BJ (cell line): ENCODE data around the gene U2AF1L4. TPM values are rescaled to one million over a fixed set of nuclear protein-coding genes. Genes with fewer than 3 reads are reported as not detected.

Experiments
- CTCF ChIA-PET: fragments of 350-600 bp; formaldehyde crosslinking; extraction: SDS; loops from one replicate; lab custom pipeline; 2021; ENCODE audit warnings: antibody characterized with exemption, inconsistent platforms; lab: Yijun Ruan, JAX
- POLR2A ChIA-PET: fragments of 300-600 bp; sonication (Branson Sonifier 250); formaldehyde crosslinking; extraction: SDS; loops from one replicate; lab custom pipeline; 2021; ENCODE audit warnings: antibody characterized with exemption; lab: Charles Lee
- DNase-seq: peaks from one replicate; pipeline ENCODE4 v3.0.0-alpha.2; 2011; ENCODE audit warnings: low read depth
- H3K27me3 ChIP-seq: 2 replicates; pipeline ENCODE4 v1.6.0; 2011; ENCODE audit warnings: low read length; ENCODE audit not compliant: control insufficient read depth, insufficient read depth
- H3K36me3 ChIP-seq: 2 replicates; pipeline ENCODE4 v1.5.1; 2011; ENCODE audit warnings: low read length; ENCODE audit not compliant: control insufficient read depth, insufficient read depth
- H3K4me3 ChIP-seq: 2 replicates; pipeline ENCODE4 v1.5.1; 2011; ENCODE audit warnings: low read depth, mild to moderate bottlenecking, control low read depth, low read length
- polyA plus RNA-seq: library from polyadenylated mRNA; depleted of rRNA; stranded (reverse); fragments of >200 nt; gene quantifications from 2 replicates; pipeline ENCODE4 v1.2.3, GENCODE V29; 2011
- TF ChIP-seq, protein P1 (sequence below): IDR thresholded peaks from 2 replicates; pipeline ENCODE4 v1.5.1; 2011; ENCODE audit warnings: low read depth, mild to moderate bottlenecking, control low read depth, inconsistent platforms, low read length, moderate library complexity; ENCODE audit not compliant: insufficient read depth

U2AF1L4 gene
- polyA plus RNA-seq, 1 experiment: 20.3 TPM

DNA sequence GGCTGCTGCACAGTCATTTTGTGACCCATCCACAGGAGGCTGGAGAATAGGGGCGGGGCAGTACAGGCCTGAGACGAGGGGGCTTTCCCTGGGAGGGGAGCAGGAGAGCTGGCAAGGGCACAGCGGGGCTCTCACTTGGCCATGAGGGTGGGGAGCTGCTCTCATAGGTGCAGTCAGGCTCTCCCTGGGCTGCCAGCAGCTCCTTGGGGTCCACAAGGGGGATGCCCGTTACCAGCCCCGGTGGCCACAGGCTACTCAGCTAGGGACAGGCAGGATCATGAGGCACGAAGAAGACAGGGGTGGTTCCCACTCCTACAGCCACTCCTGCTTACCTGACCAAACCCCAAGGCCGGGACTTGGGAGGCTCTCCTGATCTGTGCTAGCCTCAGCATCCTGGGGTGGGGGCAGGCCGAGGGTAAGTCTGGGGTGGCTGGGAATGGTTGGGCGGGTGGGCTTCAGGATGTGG, 46.6 kb upstream of the U2AF1L4 start:
- Histone ChIP-seq H3K27me3 (peaks cover 3% of the 10 kb centered on the region; the same call in 1 of the 2 replicates), H3K36me3 (no peaks in the 10 kb centered on the region; the same call in 1 of the 2 replicates), H3K4me3 (no peak overlapping the region)
- ChIA-PET CTCF (no interaction called here), POLR2A (no interaction called here)
- TF ChIP-seq, protein P1, sequence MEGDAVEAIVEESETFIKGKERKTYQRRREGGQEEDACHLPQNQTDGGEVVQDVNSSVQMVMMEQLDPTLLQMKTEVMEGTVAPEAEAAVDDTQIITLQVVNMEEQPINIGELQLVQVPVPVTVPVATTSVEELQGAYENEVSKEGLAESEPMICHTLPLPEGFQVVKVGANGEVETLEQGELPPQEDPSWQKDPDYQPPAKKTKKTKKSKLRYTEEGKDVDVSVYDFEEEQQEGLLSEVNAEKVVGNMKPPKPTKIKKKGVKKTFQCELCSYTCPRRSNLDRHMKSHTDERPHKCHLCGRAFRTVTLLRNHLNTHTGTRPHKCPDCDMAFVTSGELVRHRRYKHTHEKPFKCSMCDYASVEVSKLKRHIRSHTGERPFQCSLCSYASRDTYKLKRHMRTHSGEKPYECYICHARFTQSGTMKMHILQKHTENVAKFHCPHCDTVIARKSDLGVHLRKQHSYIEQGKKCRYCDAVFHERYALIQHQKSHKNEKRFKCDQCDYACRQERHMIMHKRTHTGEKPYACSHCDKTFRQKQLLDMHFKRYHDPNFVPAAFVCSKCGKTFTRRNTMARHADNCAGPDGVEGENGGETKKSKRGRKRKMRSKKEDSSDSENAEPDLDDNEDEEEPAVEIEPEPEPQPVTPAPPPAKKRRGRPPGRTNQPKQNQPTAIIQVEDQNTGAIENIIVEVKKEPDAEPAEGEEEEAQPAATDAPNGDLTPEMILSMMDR: no peak
- DNase-seq: no peak

DNA sequence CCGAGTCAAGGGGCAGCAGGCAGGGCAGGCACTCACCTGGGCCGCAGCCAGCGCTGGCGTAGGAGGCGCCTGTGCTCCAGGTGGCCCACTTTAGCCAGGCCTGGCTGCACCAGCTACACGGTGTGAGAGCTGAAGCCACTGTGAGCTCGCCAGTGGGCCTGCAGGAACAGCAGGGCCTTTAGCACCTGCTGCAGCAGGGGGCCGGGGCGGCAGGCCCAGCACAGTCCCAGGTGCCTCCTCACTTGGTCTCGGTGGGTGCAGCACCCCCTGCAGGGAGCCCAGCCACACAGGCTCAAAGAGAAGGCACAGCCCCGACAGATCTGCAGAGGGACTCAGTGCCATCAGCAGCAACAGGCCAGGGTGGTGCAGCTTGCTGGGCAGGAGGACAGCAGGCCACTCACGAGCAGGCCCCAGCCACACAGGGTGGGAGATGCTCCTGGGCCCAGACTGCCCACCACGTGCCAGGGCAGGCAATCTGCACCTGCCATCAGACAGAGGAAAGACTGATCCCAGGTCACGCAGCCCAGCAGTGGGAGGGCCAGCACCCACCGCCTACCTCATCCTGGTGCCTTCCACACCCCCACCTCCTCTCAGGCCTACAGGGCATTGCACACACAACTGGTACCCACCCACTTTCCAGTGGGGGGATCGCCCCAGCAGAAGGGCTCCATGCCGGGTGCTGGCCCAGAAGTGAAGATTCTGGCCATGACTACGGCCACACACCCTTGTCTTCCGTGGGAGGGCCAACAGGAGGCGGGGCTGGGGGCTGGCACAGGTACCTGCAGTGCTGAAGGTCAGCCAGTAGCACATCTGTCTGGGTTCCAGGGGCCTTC, 46.0 kb upstream of the U2AF1L4 start:
- DNase-seq: no peak
- ChIA-PET CTCF (interaction anchor here (0.6 to 1.0 kb wide), 2 partner anchors 9 to 10 kb away, joined by 3 read pairs; no protein-coding TSS in a partner anchor), POLR2A (no interaction called here)
- Histone ChIP-seq H3K27me3 (no peaks in the 10 kb centered on the region; the same call in 1 of the 2 replicates), H3K36me3 (no peaks in the 10 kb centered on the region; the same call in 1 of the 2 replicates), H3K4me3 (no peak overlapping the region)
- TF ChIP-seq, protein P1: peak; percentile 14; the same call in 1 of the 2 replicates

DNA sequence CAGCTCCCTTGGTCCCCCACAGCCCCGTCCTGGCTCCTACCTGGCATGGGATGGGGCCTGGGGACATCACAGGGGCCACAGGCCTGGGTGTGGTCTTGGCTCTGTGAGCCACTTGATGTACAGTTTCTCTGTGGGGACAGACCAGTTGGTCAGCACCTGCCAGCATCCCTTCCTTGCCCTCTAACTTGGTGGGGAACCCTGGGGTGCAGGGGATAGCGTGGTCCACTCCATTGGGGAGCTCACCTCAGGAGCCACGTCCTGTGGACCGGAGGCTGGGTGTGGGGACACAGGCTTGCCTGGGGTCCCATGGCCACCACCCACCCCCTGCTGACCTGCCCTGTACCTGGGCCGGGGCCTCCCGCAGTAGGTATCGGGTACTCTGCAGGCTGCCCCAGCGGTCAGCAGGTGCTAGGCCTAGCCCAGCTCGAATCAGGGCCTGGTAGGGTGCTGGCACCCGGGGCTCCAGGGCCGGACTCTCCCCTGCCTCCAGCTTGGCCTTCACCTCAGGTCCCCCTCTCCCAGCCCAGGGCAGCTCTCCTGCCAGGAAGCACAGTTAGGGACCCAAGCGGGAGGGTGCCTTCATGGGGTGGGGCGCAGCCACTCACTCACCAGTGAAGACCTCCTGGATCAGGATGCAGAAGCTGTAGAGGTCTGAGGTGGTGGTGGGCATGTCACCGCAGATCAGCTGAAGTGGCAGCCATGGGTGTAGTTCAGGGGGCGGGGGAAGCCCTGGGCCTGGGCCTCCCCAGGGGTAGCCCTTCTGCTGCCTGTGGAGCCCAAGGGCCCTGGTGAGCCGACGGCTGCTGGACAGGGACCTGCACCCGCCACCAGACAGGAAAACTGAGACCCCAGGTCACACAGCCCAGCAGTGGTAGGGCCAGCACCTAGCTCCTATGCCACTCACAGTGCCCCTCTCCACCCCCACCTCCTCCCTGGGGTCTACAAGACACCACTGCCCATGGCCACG, 45.0 kb upstream of the U2AF1L4 start:
- no peak for DNase-seq
- POLR2A ChIA-PET: no interaction called here
- CTCF ChIA-PET: interaction anchor here (0.6 to 1.1 kb wide), 3 partner anchors 11 to 129 kb away, joined by 3 to 4 read pairs (median 3); partner anchors contain the start of gene ARHGAP33
- no peaks in the 10 kb centered on the region; the same call in 1 of the 2 replicates for H3K36me3 ChIP-seq
- no peak overlapping the region for H3K4me3 ChIP-seq
- TF ChIP-seq, protein P1: no peak
- no peaks in the 10 kb centered on the region; the same call in 1 of the 2 replicates for H3K27me3 ChIP-seq

DNA sequence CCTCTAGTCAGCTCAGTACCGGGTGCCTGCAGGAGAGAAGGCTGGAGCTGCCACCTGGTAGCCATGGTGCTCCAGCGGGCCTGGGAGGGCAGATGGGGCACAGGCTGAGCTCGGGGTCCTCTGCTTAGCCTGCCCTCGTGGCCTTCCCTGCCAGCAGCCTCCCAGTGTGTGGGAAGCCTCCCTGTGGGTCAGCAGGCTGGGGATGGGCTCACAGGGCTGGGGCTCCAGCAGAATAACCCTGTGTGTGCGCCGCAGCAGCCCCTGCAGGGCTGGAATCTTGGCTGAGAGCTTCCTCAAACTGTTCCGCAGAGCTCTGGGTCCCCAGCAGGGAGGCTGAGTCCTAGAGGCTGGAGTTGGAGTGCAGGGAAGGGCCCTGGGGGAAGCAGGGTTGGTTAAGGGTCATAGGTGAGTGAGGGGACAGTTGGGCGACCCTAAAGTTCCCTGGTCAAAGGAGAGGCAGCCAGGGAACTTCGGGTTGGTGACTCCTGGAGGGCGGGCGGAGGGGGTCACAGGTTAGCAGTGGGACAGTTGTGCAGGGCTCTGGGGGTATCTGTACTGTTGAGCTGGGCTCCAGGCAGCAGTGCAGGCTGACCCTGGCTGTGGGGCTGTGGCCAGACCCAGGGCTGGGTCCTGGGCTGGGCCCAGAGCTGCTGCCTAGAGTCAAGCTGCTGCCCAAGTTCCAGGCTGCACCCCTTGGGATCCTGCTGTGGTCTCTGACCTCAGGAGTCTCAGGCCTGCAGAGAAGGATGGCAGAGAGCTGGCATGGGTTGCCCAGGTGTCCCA, 44.2 kb upstream of the U2AF1L4 start:
- DNase-seq: no peak
- no peaks in the 10 kb centered on the region for H3K27me3 ChIP-seq
- CTCF ChIA-PET: interaction anchor here (0.6 to 1.1 kb wide), 2 partner anchors 14 to 128 kb away, joined by 3 to 4 read pairs; partner anchors contain the start of gene ARHGAP33
- H3K36me3 ChIP-seq: no peaks in the 10 kb centered on the region; the same call in 1 of the 2 replicates
- POLR2A ChIA-PET: no interaction called here
- TF ChIP-seq, protein P1: no peak
- no peak overlapping the region for H3K4me3 ChIP-seq
